Vagina (tissue), 2 donors: ENCODE results near the gene FAP. TPM values are rescaled to one million over a fixed set of nuclear protein-coding genes. Genes with fewer than 3 reads are reported as not detected.

Experiments
- DNase-seq, 2 donors: peaks; one replicate each; pipeline ENCODE4 v3.0.0-alpha.2; 2017; ENCODE audit errors: extremely low spot score in 2 of 2
- H3K27ac ChIP-seq: fragments of 200-600 bp; sonication (generic); one replicate; pipeline ENCODE4 v1.5.1; 2019
- H3K27me3 ChIP-seq: fragments of 200-600 bp; sonication (generic); one replicate; pipeline ENCODE4 v1.5.1; 2019
- H3K36me3 ChIP-seq, 2 donors: fragments of 200-600 bp; sonication (generic); one replicate each; pipeline ENCODE4 v1.5.1; 2017 to 2019
- H3K4me1 ChIP-seq: fragments of 200-600 bp; sonication (generic); one replicate; pipeline ENCODE4 v1.5.1; 2019
- H3K4me3 ChIP-seq, 2 donors: fragments of 200-600 bp; sonication (generic); 1 replicate in 1 of 2; 2 replicates in 1 of 2; pipeline ENCODE4 v1.5.1; 2016 to 2019
- H3K9me3 ChIP-seq: fragments of 200-600 bp; sonication (generic); one replicate; pipeline ENCODE4 v1.5.1; 2019
- CTCF ChIP-seq, 3 experiments: fragments of 450-650 bp in 2 of 3; fragments of 200-600 bp in 1 of 3; sonication (generic) in 1 of 3; IDR thresholded peaks; one replicate each; pipeline ENCODE4 v1.5.1; 2017 to 2019; ENCODE audit warnings: antibody characterized with exemption in 3 of 3, mild to moderate bottlenecking in 2 of 3, moderate library complexity in 2 of 3
- POLR2A ChIP-seq, 2 donors: fragments of 450-650 bp; IDR thresholded peaks; one replicate each; pipeline ENCODE4 v1.6.1; 2017; ENCODE audit warnings: antibody characterized with exemption in 2 of 2, mild to moderate bottlenecking in 2 of 2, moderate library complexity in 2 of 2
- POLR2AphosphoS5 ChIP-seq, 2 donors: sonication (generic); formaldehyde crosslinking; IDR thresholded peaks; one replicate each; pipeline ENCODE4 v1.9.0; 2017; ENCODE audit warnings: antibody characterized with exemption in 2 of 2, mild to moderate bottlenecking in 2 of 2, low read depth in 1 of 2; ENCODE audit not compliant: insufficient read depth in 1 of 2
- intact Hi-C: fragments of 100-400 bp; cut with DNase I; formaldehyde crosslinking; loops from one replicate; pipeline ENCODE4 v1.15.1; 2023
- total RNA-seq: library from RNA; depleted of rRNA; stranded (reverse); fragments of >200 nt; gene quantifications from one replicate; pipeline ENCODE4 v1.2.3, GENCODE V29; 2016

FAP gene
- total RNA-seq, 1 donor from 2014 or later, result 4.2 TPM

- no peak overlapping the region for H3K4me3 ChIP-seq
- peaks cover 7% of the 10 kb centered on the region for H3K4me1 ChIP-seq
- H3K9me3 ChIP-seq, result no peaks in the 10 kb centered on the region
- no peaks in the 10 kb centered on the region for H3K27me3 ChIP-seq
- H3K36me3 ChIP-seq, result no peaks in the 10 kb centered on the region
- DNase-seq, result no peak
- intact Hi-C loops, result no loop called here
- no peak overlapping the region for H3K27ac ChIP-seq
- TF ChIP-seq CTCF (IDR thresholded peaks at IDR 0.05), result no peak
- no peak for TF ChIP-seq POLR2AphosphoS5 (IDR thresholded peaks at IDR 0.05; ENCODE audit: insufficient read depth in 1 of 2, low read depth in 1 of 2)
- no peak for TF ChIP-seq POLR2A (IDR thresholded peaks at IDR 0.05)
Observed at GRCh38 chr2:162254236-162254871, 11.1 kb upstream of the FAP start.

- Histone ChIP-seq H3K27ac (no peak overlapping the region), H3K4me1 (peaks cover 7% of the 10 kb centered on the region)
- intact Hi-C loops, result no loop called here
Observed at GRCh38 chr2:162253435-162253834, 10.2 kb upstream of the FAP start.

GRCh38 chr2:162252153-162252552 lies 8.9 kb upstream of the FAP start:
- no peak for TF ChIP-seq POLR2AphosphoS5 (IDR thresholded peaks at IDR 0.05; ENCODE audit: insufficient read depth in 1 of 2, low read depth in 1 of 2)
- TF ChIP-seq CTCF (IDR thresholded peaks at IDR 0.05), result no peak
- no peak for TF ChIP-seq POLR2A (IDR thresholded peaks at IDR 0.05)
- Histone ChIP-seq H3K4me1 (peaks cover 7% of the 10 kb centered on the region), H3K4me3 (no peak overlapping the region), H3K36me3 (no peaks in the 10 kb centered on the region), H3K9me3 (no peaks in the 10 kb centered on the region), H3K27ac (no peak overlapping the region), H3K27me3 (no peaks in the 10 kb centered on the region)
- intact Hi-C loops, result no loop called here
- no peak for DNase-seq

More at GRCh38 chr2:162253435-162253834, 10.2 kb upstream of the FAP start:
- no peaks in the 10 kb centered on the region for H3K27me3 ChIP-seq
- DNase-seq, result no peak
- H3K4me3 ChIP-seq, result no peak overlapping the region
- no peaks in the 10 kb centered on the region for H3K36me3 ChIP-seq
- TF ChIP-seq POLR2AphosphoS5 (IDR thresholded peaks at IDR 0.05; ENCODE audit: insufficient read depth in 1 of 2, low read depth in 1 of 2) (no peak), POLR2A (IDR thresholded peaks at IDR 0.05) (no peak), CTCF (IDR thresholded peaks at IDR 0.05) (no peak)
- no peaks in the 10 kb centered on the region for H3K9me3 ChIP-seq

GRCh38 chr2:162245781-162246180 lies 2.5 kb upstream of the FAP start:
- TF ChIP-seq POLR2A (IDR thresholded peaks at IDR 0.05) (no peak), CTCF (IDR thresholded peaks at IDR 0.05) (no peak), POLR2AphosphoS5 (IDR thresholded peaks at IDR 0.05; ENCODE audit: insufficient read depth in 1 of 2, low read depth in 1 of 2) (peak in 1 of 2 donors; percentile 21)
- peaks cover 19% of the 10 kb centered on the region for H3K4me1 ChIP-seq
- H3K27me3 ChIP-seq, result no peaks in the 10 kb centered on the region
- no peak overlapping the region for H3K4me3 ChIP-seq
- no peaks in the 10 kb centered on the region for H3K9me3 ChIP-seq
- H3K27ac ChIP-seq, result no peak overlapping the region
- H3K36me3 ChIP-seq, result no peaks in the 10 kb centered on the region
- no peak for DNase-seq
- intact Hi-C loops, result no loop called here

- H3K36me3 ChIP-seq, result no peaks in the 10 kb centered on the region
- H3K27me3 ChIP-seq, result no peaks in the 10 kb centered on the region
- no peak for DNase-seq
- H3K27ac ChIP-seq, result peak overlapping the region; percentile 68
- H3K4me1 ChIP-seq, result peaks cover 19% of the 10 kb centered on the region
- H3K4me3 ChIP-seq, result no peak overlapping the region
- no peaks in the 10 kb centered on the region for H3K9me3 ChIP-seq
- TF ChIP-seq POLR2A (IDR thresholded peaks at IDR 0.05) (no peak), POLR2AphosphoS5 (IDR thresholded peaks at IDR 0.05; ENCODE audit: insufficient read depth in 1 of 2, low read depth in 1 of 2) (no peak), CTCF (IDR thresholded peaks at IDR 0.05) (no peak)
- intact Hi-C loops, result no loop called here
Observed at GRCh38 chr2:162245061-162245460, 1.8 kb upstream of the FAP start.
